ENCODE measurements around the gene SYT15.

DNA sequence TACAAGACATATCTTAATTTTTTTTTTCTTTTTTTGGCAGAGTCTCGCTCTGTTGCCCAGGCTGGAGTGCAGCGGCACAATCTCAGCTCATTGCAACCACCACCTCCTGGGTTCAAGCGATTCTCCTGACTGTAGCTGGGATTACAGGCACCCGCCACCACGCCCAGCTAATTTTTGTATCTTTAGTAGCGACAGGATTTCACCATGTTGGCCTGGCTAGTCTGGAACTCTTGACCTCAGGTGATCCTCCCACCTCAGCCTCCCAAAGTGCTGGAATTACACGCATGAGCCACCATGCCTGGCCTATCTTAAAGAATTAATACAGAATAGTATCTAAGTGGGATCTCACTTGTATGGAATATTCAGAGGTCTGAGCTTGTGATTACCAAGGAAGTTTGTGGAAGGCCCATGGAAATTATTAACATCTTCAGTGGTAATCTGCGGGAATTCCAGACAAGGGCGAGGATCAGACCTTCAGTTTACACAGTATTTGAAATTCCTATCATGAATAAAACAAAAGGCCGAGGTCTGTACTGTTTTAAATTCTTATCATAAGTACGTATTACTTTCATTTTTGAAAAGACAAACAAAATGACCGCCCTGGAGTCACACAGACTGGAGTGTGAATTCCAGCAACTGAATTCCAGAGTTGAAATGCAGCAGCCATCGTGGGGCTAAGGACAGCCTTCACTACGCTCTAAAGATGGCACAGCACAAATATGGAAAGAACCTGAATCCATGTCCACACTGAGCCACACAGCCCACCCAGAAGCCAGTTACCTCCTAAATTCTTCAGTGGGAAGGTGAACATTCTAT, 39.1 kb upstream of the SYT15 start:
- TF ChIP-seq CTCF (IDR thresholded peaks at IDR 0.05) (no peak), POLR2A (IDR thresholded peaks at IDR 0.05) (no peak)

Measured in testis (tissue), 2 donors.